Stimulated activated naive CD8-positive, alpha-beta T cell treated with anti-CD3 and anti-CD28 coated beads, Interleukin-15, Interleukin-2, amounts not matched to agents 100 ng/mL and 50 ng/mL, for 24 hours (primary cell): Measurements from ENCODE around the gene ACTL10.

Source experiments
- H3K27ac Mint-ChIP-seq: one replicate; pipeline ENCODE4 v1.8.0; 2021; ENCODE audit warnings: mild to moderate bottlenecking, mixed read lengths
- H3K27me3 Mint-ChIP-seq: one replicate; pipeline ENCODE4 v1.8.0; 2021; ENCODE audit warnings: mixed read lengths
- H3K36me3 Mint-ChIP-seq: one replicate; pipeline ENCODE4 v1.8.0; 2021; ENCODE audit warnings: low read depth, mixed read lengths
- H3K4me1 Mint-ChIP-seq: one replicate; pipeline ENCODE4 v1.8.0; 2021; ENCODE audit warnings: low read depth, mixed read lengths
- H3K4me3 Mint-ChIP-seq: one replicate; pipeline ENCODE4 v1.8.0; 2021; ENCODE audit warnings: mild to moderate bottlenecking, mixed read lengths
- H3K9me3 Mint-ChIP-seq: one replicate; pipeline ENCODE4 v1.8.0; 2021; ENCODE audit warnings: mixed read lengths

The ACTL10 gene

GRCh38 chr20:33675136-33675959, 8.6 kb downstream of the ACTL10 start:
- H3K4me1 Mint-ChIP-seq = peaks cover 30% of the 10 kb centered on the region
- peak overlapping the region; percentile 19 for H3K27ac Mint-ChIP-seq

GRCh38 chr20:33676121-33676520, 9.4 kb downstream of the ACTL10 start:
- peaks cover 38% of the 10 kb centered on the region for H3K4me1 Mint-ChIP-seq
- no peaks in the 10 kb centered on the region for H3K9me3 Mint-ChIP-seq
- H3K27ac Mint-ChIP-seq = no peak overlapping the region
- H3K27me3 Mint-ChIP-seq = no peaks in the 10 kb centered on the region
- peak overlapping the region; percentile 13 for H3K4me3 Mint-ChIP-seq
- H3K36me3 Mint-ChIP-seq = peaks cover 30% of the 10 kb centered on the region

More at GRCh38 chr20:33675136-33675959, 8.6 kb downstream of the ACTL10 start:
- H3K9me3 Mint-ChIP-seq = no peaks in the 10 kb centered on the region
- H3K36me3 Mint-ChIP-seq = peaks cover 26% of the 10 kb centered on the region
- no peaks in the 10 kb centered on the region for H3K27me3 Mint-ChIP-seq
- peak overlapping the region; percentile 59 for H3K4me3 Mint-ChIP-seq

DNA sequence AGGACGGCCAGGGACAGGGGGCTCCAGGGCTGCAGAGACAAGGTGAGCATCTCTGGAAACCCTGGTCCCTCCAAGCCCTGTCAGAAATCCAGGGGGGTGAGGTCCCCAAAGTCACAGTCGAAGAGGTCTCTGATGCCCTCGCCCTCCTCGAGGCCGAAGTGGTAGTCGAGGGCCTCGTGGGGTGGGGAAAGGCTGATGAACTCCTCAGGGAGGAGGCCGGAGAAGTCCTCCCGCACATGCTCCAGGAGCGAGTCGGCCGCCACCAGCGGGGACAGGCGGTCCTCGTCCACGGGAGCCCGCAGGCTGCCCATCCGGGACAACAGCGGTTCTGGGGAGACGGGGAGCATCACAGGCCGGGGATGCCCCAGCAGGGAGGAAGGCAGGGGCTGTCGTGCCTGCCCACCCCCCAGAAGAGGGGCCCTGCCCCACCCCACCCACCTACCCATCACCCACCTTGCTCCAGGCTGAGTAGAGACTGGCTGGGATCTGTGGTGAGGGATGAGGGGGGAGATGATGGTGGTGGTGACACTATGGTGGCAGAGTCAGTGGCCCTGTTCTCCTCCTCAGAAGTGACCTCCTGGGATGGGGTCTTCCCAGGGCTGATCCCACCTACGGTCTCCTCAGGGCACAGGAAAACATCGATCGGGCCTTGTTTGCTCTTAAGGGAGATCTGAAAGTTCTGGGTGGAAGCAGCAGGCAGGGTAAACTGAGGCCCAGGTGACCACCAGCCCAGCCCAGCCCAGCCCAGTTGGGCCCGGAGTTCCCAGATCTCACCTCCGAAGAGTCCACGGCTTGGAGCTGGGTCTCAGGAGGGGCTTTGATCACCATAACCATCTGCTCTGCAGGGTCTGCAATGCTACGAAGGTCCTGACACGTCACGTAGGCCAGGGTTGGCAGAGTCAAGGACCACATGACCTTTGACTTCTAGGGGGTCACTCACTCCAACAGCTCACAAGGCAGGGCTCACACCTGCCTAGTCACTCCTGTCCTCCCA, 10.2 kb downstream of the ACTL10 start:
- H3K27me3 Mint-ChIP-seq = no peaks in the 10 kb centered on the region
- H3K36me3 Mint-ChIP-seq = peaks cover 30% of the 10 kb centered on the region
- no peak overlapping the region for H3K4me3 Mint-ChIP-seq
- H3K27ac Mint-ChIP-seq = no peak overlapping the region
- no peaks in the 10 kb centered on the region for H3K9me3 Mint-ChIP-seq
- peaks cover 46% of the 10 kb centered on the region for H3K4me1 Mint-ChIP-seq

GRCh38 chr20:33677991-33678702, 11.4 kb downstream of the ACTL10 start:
- Mint-ChIP-seq H3K36me3 (peaks cover 30% of the 10 kb centered on the region), H3K9me3 (no peaks in the 10 kb centered on the region), H3K4me1 (peaks cover 53% of the 10 kb centered on the region), H3K4me3 (no peak overlapping the region), H3K27ac (no peak overlapping the region), H3K27me3 (no peaks in the 10 kb centered on the region)

DNA sequence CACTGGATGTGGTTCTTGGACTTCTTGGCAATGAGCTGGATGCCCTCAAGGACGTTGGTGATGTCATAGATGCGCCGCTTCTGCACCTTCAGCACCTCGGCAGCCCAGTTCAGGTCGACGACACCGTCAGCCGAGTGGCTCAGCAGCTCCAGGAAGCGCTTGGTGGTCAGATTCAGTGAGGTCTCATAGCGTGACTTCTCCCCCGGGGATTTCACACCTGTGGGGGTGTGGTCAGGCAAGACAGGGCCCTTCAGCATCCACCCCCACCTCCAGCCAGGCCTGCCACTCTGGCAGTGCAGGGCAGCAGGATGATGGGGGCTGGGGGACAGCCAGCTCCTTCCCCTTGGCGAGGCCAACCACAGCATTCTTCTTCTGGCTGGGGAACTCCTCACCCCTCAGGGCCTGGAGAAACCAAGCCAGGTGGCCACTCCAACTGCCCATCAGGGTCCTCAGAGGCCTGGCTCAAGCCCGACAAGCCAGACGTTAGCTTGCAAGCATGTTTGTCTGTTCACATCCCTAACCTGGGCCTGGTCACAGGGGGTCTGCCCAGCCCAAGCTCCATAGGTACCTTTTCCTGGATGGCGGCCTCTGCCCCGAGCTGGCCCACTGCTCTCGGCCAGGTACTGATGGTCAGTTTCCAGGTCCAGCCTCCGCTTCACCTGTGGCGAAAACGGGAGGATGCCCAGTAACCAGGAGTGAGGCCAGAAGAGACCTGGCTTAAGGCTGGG, 13.2 kb downstream of the ACTL10 start:
- Mint-ChIP-seq H3K4me3 (no peak overlapping the region), H3K4me1 (peaks cover 57% of the 10 kb centered on the region), H3K27me3 (no peaks in the 10 kb centered on the region), H3K36me3 (peaks cover 35% of the 10 kb centered on the region), H3K27ac (no peak overlapping the region), H3K9me3 (no peaks in the 10 kb centered on the region)

DNA sequence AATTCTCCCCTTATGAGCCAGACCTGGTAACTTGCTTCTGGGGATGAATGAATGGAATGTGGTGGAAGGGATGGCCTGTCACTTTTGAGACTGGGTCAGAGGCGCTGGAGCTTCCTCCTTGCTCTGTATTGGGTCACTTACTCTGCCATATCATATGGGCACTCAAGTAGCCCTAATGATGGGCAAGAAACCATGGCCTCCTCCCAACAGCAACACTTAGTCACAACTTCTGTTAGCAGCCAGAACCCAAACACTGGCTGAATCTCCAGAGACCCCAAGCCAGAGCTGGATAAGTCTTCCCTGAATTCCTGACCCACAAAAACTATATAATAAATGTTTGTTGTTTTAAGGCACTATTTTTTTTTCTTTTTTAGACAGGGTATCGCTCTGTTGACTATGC, 13.9 kb downstream of the ACTL10 start:
- Mint-ChIP-seq H3K36me3 (peaks cover 41% of the 10 kb centered on the region), H3K4me1 (peaks cover 59% of the 10 kb centered on the region)

DNA sequence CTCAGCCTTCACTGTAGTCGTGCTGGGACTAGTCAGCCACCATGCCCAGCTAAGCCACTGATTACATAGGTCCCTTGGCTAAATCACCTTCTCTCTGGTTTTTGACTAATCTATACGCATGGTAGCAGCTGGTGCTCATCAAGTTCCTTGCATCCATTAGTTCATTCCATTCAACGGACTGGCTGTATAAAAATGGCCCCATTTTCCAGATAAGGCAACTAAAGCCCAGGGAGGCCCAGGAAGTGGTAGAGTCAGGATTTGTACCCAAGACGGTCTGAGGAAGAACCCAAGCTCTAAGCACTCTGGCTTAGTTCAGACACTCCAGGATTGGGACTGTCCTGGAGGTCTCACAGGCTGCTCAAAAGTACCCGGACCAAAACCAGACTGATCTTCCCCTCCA, 14.5 kb downstream of the ACTL10 start:
- Mint-ChIP-seq H3K27ac (no peak overlapping the region), H3K36me3 (peaks cover 40% of the 10 kb centered on the region), H3K4me1 (peaks cover 59% of the 10 kb centered on the region), H3K27me3 (no peaks in the 10 kb centered on the region), H3K9me3 (no peaks in the 10 kb centered on the region), H3K4me3 (no peak overlapping the region)

More for the DNA sequence above, 13.9 kb downstream of the ACTL10 start:
- no peaks in the 10 kb centered on the region for H3K27me3 Mint-ChIP-seq
- no peak overlapping the region for H3K27ac Mint-ChIP-seq
- peak overlapping the region; percentile 9 for H3K4me3 Mint-ChIP-seq
- no peaks in the 10 kb centered on the region for H3K9me3 Mint-ChIP-seq

DNA sequence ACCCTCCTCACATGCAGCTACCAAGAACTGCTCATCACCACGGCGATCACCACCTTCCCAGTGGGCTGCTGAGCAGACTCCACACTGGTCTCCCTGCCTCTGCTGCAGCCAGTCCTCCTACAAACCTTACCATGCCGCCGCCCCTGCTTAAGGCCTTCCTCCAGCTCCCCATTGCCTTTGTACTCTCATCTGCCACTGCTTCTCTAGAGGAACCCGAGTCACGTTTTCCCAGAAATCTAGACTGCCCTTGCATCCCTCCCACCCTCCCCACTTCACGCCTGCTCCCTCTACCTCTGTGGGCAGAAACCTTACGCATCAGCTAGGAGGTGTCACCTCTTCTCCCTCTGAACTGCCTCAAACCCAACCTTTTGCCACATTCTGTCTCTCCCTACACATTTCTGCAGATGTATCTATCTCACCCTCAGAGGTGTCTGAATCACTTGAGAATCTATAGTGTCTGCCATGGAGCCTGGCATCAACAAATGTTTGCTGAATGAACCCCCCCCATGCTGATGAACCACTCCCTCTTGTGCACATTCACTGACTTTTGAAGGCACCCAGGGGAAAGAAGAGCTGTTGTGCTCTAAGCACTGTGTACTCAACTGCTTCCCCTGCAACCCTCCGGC, 15.1 kb downstream of the ACTL10 start:
- no peak overlapping the region for H3K4me3 Mint-ChIP-seq
- H3K27me3 Mint-ChIP-seq = no peaks in the 10 kb centered on the region
- H3K27ac Mint-ChIP-seq = no peak overlapping the region
- H3K36me3 Mint-ChIP-seq = peaks cover 36% of the 10 kb centered on the region
- H3K9me3 Mint-ChIP-seq = no peaks in the 10 kb centered on the region
- H3K4me1 Mint-ChIP-seq = peaks cover 63% of the 10 kb centered on the region

- H3K4me1 Mint-ChIP-seq = peaks cover 82% of the 10 kb centered on the region
- H3K27ac Mint-ChIP-seq = peak overlapping the region; percentile 92
- H3K36me3 Mint-ChIP-seq = peaks cover 17% of the 10 kb centered on the region
- H3K27me3 Mint-ChIP-seq = no peaks in the 10 kb centered on the region
- H3K4me3 Mint-ChIP-seq = peak overlapping the region; percentile 93
- H3K9me3 Mint-ChIP-seq = no peaks in the 10 kb centered on the region
These were observed 18.0 kb downstream of the ACTL10 start for GRCh38 chr20:33684533-33685327.

GRCh38 chr20:33685328-33686099, 18.8 kb downstream of the ACTL10 start:
- Mint-ChIP-seq H3K27ac (peak overlapping the region; percentile 92), H3K4me1 (peaks cover 83% of the 10 kb centered on the region), H3K4me3 (peak overlapping the region; percentile 93), H3K9me3 (no peaks in the 10 kb centered on the region), H3K27me3 (no peaks in the 10 kb centered on the region), H3K36me3 (peaks cover 13% of the 10 kb centered on the region)

GRCh38 chr20:33686100-33686983, 19.6 kb downstream of the ACTL10 start, which contains the start of gene E2F1:
TSS of gene E2F1 (minus strand) at chr20:33686385. CDS start at chr20:33686264, 121 bp downstream.
- H3K27ac Mint-ChIP-seq = peak within 1 kb of the TSS; percentile 92

DNA sequence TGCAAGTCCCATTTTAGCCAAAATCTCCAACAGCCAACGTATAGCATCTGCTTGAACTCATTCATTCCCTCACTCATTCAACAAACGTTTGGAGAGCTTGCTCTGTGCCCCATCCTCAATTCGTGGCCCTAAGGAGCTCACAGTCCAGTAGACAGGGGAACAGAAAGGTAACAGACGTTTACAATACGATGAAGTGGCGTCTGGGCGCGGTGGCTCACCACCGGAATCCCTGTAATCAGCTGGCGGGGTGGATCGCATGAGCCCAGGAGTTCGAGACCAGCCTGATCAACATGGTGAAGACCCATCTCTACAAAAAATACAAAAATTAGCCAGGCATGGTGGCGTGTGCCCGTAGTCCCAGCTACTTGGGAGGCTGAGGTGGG, 20.2 kb downstream of the ACTL10 start:
- H3K4me1 Mint-ChIP-seq = peaks cover 75% of the 10 kb centered on the region
- H3K36me3 Mint-ChIP-seq = peaks cover 10% of the 10 kb centered on the region

More at GRCh38 chr20:33686100-33686983, 19.6 kb downstream of the ACTL10 start, which contains the start of gene E2F1:
- H3K4me3 Mint-ChIP-seq = peak within 1 kb of the TSS; percentile 93
- peaks cover 81% of the 10 kb centered on the region for H3K4me1 Mint-ChIP-seq
- H3K9me3 Mint-ChIP-seq = no peaks in the 10 kb centered on the region
- H3K27me3 Mint-ChIP-seq = no peaks in the 10 kb centered on the region
- H3K36me3 Mint-ChIP-seq = peaks cover 10% of the 10 kb centered on the region

More for the DNA sequence above, 20.2 kb downstream of the ACTL10 start:
- no peaks in the 10 kb centered on the region for H3K27me3 Mint-ChIP-seq
- peak overlapping the region; percentile 78 for H3K27ac Mint-ChIP-seq
- peak overlapping the region; percentile 67 for H3K4me3 Mint-ChIP-seq
- H3K9me3 Mint-ChIP-seq = no peaks in the 10 kb centered on the region
